GM19240 (cell line): ENCODE measurements around the gene SNX5.

ENCODE experiments used
- DNase-seq: peaks from one replicate; pipeline ENCODE4 v3.0.0; 2011; ENCODE audit warnings: low spot score; ENCODE audit not compliant: insufficient read length

SNX5 gene

DNA sequence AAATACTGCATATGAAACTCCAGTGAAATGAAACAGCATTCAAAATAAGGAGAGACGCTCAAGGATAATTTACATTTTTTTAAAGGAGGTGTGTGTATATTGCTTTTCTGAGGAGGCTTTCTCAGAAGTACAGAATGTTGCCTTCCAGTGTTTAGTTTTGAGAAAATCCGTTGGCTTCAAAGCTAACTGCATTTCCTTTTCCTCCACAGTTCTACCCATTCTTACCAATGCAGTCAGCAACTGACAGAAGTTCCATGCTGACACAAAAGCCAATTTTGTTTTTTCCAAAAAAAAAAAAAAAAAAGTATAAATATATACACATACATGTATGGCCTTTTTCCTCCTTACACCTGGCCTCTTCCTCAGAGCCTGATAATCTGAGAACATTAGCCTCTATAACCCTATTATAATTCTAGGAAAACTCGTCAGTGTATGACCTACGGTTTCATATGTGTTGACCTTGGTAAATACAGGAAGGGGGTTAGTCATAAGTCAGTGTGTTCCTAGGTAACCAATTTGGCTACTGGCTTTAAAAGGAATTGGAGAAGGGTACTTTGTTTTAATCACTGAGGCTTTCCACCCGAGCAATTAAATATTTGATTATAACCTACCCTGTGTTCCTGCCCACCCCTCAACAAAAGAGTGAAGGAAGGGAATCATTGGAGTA is 24.4 kb upstream of the SNX5 start:
- no peak for DNase-seq

DNA sequence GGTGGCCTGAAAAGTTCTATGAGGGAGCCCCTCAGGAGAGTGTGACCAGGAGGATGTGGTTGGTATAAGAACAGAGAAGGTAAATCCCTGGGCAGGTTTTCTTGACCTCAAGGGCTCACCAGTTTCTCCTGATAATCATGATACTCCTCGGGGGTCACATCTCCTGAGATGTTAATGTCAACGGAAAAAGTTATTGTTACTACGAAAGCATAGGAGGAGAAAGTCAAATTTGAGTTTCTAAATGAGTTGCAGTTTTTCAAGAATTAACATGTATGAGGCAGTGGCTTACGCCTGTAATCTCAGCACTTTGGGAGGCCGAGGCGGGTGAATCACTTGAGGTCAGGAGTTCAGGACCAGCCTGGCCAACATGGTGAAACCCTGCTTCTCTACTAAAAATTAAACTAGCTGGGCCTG is 23.6 kb upstream of the SNX5 start:
- no peak for DNase-seq

DNA sequence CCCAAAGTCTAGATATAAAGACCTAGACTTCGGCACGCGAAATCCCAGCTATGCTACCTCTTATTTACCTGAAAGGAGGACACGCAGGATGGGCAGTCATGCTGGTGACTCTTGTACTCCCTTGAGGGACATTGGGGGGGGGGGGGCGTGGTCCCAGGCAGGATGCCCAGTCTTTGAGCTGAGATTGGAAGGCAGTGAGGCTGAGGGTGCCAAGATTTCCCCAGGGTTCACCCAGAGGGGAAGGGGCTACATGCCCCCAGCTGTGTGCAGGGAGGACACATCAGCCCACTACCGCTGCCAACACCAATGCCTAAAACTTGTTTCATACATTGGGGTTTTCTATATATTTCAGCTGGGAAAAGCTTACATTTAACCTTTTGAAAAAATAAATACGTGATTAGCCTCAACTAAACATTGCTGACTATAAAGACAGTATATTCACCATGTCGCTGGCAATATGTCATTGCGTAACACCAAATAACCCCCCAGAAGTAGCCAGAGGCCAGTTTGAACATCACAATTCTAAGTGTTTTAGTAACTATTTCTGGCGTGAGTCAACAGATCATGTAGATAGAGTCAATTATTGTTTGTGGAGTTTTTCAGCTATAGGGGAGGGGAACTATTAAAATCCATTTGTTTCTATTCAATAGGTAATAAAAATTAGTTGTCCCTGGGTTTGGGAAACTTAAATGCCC is 21.8 kb upstream of the SNX5 start:
- no peak for DNase-seq

DNA sequence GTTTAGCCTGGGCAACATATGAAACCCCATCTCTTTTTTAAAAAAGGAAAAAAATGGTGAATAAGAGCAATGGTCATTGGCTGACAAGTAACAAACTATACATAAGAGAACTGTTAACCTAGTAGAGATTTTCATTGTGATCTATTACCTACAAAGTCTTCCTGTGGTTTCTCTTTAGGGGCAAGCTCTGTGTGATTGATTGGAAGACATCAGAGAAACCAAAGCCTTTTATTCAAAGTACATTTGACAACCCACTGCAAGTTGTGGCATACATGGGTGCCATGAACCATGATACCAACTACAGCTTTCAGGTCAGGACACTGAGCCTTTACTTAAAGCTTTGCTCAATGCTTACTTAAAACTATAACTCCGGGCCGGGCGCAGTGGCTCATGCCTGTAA is 19.4 kb upstream of the SNX5 start:
- no peak for DNase-seq

DNA sequence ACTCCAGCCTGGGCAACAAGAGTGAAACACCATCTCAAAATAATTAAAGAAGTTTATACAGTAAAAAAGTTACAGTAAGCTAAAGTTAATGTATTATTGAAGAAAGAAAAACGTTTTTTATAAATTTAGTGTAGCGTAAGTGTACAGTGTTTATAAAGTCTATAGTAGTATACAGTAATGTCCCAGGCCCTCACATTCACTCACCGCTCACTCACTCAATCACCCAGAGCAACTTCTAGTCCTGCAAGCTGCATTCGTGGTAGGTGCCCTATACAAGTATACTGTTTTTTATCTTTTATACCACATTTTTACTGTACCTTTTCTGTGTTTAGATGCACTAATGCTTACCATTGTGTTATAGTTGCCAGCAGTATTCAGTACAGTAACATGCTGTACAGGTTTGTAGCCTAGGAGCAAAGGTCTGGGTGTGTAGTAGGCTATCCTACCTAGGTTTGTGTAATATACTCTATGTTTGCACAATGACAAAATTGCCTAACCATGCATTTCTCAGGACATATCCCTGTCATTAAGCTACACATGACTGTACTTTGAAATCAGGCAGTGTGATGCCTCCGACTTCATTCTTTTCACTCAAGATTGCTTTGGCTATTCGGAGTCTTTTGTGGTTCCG is 16.9 kb upstream of the SNX5 start:
- no peak for DNase-seq

DNA sequence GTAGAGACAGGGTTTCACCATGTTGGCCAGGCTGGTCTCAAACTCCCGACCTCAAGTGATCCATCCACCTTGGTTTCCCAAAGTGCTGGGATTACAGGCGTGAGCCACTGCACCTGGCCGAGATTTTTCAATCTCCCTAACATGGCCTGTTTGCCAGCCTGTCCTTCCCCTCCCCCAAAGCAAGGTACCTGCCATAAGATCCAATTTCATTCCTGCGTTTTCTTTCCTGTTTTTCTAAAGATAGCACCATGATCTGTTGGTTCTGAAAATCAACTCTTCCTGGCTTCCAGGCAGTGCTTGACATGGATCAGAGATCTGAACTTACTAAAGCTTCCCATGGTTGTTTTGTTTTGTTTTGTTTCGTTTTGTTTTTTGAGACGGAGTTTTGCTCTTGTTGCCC is 7.7 kb upstream of the SNX5 start:
- no peak for DNase-seq

DNA sequence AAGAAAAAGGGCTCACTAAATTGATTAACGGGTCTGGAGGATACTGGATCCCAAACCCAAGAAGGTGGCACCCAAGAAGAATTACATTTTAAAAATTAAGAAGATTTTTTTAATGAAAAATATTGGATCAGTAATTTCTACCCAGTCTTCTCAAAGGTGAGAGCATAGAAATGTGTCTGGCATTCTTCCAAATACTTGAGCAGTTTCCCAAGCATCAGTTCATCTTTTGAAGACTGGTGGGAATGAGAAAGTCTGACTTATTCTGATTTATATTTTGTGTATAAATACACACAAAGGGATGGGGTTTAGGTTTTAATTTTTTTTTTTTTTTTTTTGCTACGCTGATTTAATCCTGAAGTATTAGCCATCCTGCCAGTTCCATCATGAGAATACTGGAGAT is 3.5 kb upstream of the SNX5 start:
- DNase-seq = no peak

DNA sequence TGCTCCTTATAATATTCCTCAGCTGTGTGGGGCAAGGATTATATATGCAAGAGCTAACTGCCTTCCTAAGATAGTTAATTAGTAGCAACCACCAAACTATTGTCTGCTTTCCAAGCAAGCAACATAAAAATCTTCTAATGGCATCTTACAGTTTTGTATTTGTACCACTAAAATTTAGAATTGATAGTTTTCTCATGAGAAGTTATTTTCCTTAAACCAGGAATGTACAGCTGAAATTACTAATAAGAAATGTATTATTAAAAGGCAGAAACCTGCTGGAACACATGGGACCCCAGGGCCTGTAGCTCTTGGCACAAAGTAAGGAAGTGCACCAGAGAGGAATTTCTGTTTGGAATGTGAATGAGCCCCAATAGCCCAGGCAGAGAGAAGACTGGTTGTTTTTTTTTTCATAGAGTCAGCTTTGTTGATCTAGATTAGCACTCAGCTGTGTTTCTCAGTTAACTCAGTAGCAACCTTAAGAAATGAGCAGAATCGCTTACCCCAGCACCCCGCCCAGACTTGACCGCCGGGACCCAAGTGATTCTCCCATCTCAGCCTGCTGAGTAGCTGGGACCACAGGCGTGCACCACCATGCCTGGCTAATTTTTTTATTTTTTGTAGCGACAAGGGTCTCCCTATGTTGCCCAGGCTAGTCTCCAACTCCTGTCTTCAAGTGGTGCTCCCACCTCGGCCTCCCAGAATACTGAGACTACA is 2.9 kb upstream of the SNX5 start:
- no peak for DNase-seq

DNA sequence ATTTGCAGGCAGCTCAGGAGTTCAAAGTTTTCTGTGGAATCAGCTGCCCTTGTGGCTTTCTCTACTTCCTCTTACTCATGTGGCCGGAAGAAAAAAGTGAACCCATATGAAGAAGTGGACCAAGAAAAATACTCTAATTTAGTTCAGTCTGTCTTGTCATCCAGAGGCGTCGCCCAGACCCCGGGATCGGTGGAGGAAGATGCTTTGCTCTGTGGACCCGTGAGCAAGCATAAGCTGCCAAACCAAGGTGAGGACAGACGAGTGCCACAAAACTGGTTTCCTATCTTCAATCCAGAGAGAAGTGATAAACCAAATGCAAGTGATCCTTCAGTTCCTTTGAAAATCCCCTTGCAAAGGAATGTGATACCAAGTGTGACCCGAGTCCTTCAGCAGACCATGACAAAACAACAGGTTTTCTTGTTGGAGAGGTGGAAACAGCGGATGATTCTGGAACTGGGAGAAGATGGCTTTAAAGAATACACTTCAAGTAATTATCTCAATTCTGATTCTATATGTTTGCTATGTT is 1.4 kb upstream of the SNX5 start:
- DNase-seq = no peak

DNA sequence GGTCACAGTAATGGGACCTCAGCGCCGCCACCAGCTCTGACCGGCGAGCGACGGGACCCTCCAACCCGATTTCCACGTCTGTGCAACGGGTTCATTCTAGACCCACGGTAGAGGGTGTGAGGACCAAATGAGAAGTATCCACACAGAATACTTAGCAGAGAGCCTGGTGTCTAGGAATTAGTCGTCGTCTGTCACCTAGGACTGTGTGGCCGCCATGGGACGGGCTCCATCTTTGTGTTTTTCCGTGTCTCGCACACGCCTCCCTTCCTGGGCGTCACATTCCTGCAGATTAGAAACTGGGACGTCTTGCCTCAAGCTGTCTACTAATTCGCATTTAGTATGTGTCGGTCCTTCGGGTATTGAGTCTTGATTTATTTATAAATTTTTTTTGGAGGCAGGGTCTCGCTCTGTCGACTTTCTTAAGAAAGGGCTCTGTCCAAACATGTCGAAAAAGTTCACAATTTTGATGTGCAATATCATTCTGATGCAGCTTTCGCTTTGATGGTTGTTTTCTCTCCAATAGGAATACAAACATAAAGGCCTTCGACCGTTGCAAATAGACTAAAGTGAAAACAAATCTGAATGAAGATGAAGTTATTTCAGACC is 787 bp upstream of the SNX5 start:
- no peak for DNase-seq

DNA sequence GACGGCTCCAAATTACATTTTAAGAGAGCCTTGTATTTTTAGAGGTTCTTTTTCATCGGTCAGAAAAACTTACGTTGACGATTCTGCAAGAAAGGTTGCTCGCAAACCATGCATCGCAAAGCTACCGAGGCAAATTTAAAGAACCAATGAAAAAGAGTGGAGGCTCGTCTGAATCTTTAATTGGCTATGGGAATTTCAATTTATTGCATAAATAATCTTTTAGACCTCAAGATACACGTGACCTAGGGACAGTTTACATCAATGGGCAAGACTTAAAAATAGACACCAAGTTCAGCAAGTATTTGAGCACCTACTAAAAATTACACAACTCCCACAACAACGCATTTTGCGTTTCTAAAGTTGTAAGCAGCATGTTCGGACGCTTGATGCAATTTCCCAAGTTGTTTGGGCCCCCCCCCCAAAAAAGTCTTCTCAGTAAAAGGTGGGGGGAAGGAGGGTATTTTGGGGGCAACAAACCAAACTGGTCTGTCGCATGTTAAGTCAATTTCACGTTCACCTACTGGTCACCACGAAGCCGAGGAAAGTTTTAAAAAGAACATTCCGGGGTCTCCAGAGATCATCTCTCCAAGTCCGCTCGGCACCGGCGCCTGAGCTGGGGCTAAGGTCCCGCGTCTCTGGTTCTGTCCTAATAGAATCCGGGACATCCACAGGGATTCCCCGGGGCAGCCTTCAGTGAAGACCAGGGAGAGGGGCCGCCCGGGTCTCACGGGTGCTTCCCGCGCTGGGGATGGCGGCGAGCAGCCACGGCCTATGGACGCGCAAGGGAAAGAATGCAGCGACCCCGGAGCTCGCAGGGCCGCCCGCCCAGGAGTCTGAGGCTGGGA is 851 bp downstream of the SNX5 start:
- no peak for DNase-seq

DNA sequence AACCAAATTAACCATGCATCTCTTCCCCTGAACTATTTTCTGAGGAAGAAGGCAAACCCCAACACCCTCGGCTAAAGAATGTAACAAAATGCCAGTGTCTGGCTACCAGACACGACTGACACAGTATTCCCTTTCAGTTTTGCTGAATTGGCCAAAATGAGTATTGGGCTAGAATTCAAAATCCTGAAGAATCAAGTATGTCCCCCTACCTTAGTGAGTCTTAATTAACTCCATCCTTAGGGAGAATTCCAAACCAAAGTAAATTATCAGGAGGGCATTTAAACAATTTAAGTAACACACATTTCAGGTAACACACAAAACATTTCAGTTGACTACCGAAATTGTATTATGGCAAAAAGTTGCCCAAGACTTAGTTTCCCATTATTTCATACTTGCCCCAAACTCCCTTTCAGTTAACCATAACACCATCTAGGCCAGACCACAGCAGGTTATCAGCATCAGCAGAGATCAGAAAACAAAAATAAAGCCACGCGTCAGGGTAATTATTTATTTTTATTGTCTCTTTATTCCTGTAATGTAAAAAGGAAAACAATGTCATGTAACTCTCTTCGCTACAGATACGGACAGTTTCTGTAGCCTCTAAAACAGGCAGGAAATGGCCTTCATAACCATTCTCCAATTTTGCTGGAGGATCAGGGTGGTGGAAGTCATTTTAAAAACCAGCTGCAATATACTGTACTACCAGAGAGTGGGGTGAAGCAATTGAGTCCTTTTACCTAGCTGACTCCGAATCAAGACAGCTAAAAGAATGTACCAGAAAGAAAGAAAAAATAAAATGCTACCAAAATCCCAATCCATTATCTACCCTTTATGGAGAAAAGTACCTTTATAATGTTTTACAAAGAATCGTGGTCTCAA is 1.9 kb downstream of the SNX5 start:
- no peak for DNase-seq

DNA sequence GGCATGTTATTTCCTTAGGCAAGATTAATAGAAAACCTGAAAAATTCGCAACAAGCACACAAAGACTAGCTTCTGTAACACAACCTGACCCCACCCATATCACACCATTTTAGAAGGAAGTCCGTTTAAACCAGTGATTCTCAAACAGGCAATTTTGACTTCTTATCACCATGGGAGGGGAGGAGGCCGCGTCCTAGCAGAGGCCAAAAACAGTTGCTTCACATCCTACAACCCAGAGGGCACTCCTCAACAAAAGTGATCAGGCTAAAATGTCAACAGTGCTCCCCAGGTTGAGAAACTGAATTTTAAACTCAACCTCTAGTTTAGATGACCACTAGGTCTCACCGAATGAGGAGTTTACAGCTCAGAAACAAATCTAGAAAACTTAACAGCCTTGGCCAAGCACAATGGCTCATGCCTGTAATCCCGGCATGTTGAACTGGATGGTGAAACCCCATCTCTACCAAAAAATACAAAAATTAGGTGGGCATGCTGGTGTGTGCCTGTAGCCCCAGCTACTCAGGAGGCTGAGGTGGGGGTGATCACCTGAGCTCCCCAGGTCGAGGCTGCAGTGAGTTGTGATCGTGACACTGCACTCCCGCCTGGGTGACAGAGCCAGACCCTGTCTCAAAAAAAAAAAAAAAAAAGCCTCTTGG is 3.4 kb downstream of the SNX5 start:
- DNase-seq = no peak

DNA sequence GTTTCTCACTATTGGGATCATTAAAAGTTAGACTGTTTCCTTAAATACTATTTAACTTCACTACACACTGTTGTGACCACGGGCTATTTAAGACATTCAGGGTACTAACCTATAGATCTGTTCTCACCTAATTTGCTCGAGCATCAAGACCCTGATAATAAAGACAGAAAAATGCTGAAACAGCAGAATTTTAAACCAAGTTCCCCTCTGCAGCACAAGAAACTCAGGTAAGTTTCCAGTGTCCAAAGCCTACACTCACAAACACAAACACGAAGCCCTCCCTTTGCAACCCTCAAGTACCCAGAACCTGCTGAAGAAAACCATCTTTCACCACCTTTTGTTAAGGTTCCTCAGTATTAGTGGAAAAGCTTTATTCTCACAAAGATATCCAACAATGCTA is 4.0 kb downstream of the SNX5 start:
- DNase-seq = no peak

DNA sequence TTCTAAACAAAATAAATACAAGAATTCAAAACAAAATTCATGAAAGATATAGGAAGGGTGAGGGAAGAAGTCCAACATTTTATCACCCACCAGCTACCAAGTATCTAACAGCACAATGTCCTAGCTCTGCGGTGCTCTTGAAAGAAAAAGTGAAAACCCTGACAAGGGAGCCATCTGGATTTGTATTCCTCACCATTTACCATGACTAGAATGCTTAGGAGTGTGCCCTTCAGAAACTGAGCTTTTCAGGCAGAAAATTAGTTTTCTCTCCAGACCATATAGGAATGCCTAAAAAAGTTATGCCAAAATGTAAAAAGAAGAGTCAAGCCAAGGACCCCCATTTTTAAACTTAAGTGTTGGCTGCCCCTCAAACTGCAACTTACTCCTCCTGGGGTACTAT is 4.5 kb downstream of the SNX5 start:
- DNase-seq = no peak

DNA sequence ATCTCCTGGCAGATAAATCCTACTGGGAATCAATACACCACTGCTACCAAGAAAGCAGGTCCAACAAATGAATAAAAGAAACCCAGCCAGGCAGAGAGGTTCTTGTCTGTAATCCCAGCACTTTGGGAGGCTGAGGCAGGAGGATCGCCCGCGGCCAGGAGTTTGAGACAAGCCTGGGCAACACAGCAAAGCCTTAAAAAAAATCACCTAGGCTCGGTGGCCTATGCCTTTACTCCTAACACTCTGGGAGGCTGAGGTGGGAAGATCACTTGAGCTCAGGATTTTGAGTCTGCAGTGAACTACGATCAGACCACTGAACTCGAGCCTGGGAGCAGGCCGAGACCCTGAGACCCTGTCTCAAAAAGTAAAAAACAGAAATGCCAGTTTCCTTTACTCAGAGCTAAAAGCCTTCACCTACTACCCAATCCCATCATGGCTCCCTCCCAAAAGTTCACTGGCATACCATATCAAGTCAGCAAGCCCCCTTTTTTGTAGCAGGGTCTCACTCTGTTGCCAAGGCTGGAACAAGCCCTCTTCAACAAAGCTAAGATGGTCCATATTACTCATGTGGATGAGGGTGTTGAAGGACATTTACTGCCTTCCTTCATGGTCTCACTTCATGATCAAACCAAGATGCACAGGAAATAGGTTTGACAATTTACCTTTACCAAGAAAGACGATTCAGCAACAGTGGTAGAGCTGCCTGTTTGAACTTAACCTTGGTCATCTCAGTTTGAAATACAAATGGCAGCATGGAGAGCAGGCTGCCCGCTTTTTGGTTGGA is 5.3 kb downstream of the SNX5 start:
- DNase-seq = no peak

DNA sequence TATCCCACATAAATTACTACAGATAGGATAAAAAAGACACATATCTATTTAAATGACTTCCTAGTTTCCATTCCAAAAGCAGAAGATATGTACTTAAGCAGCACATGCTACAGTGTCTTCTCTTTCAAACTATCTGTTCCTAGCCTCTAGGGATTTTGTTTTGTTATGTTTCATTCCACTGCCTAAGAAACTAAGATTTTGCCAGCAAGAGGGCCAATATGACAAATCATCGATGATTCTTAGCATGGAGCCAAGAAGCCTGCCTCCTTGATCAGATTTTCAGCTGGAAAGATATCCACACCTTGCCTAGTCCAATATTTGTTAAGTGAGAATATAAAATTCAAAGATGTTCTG is 7.0 kb downstream of the SNX5 start:
- DNase-seq = no peak

DNA sequence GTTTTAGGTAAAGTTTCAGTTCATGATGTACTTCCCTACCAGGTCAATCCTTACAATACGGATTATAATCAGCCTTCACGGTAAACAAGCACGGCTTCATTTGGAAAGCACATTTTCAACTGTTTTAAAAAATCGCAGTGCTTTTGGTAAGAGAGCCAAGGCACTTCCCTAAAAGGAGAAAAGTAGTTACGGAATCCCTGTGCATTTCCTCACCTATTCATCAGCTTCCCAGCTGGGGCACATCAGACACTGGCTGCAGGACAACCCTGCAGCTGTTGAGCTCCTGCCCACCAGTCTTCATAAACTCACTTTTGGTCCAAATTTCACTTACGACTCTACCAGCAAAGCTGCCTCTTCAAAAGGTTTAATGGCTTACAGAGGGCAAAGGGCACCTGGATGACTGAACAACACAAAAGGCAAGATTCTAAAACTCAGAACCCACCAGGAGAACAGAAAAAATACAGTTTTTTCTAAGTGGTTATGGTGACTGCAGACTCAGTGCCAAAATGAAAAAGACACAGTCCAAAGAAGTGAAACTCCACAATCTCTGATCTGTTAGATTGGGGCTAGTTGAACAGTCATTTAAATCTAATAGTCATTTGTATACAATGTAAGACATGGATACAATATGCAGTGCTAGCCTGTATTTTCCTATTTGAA is 7.5 kb downstream of the SNX5 start:
- DNase-seq = no peak
